Sigmoid colon (tissue), 7 donors: Measurements from ENCODE around the gene MACF1. TPM values are rescaled to one million over a fixed set of nuclear protein-coding genes. Genes with fewer than 3 reads are reported as not detected.

Source experiments
- DNase-seq: peaks from one replicate; pipeline ENCODE4 v3.0.0-alpha.2; 2019
- H3K27ac ChIP-seq, 4 donors: fragments of 200-600 bp; sonication (generic); one replicate each; pipeline ENCODE4 v1.5.1; 2016 to 2019; ENCODE audit warnings: mild to moderate bottlenecking in 1 of 4
- H3K27me3 ChIP-seq, 3 donors: fragments of 200-600 bp; sonication (generic); one replicate each; pipeline ENCODE4 v1.5.1; 2019; ENCODE audit warnings: mild to moderate bottlenecking in 1 of 3
- H3K36me3 ChIP-seq, 4 donors: fragments of 200-600 bp; sonication (generic); one replicate each; pipeline ENCODE4 v1.5.1; 2016 to 2019
- H3K4me1 ChIP-seq, 4 donors: fragments of 200-600 bp; sonication (generic); one replicate each; pipeline ENCODE4 v1.5.1; 2017 to 2019
- H3K4me3 ChIP-seq, 4 donors: fragments of 200-600 bp; sonication (generic); one replicate each; pipeline ENCODE4 v1.5.1; 2017 to 2019; ENCODE audit warnings: mild to moderate bottlenecking in 2 of 4, moderate library complexity in 1 of 4
- H3K9me3 ChIP-seq, 4 donors: fragments of 200-600 bp in 3 of 4; sonication (generic) in 3 of 4; one replicate each; pipeline versions ENCODE4 v1.5.1 to v1.6.1; 2013 to 2019
- CTCF ChIP-seq, 4 experiments: fragments of 450-650 bp in 3 of 4; fragments of 200-600 bp in 1 of 4; IDR thresholded peaks; one replicate each; pipeline ENCODE4 v1.5.1; 2016 to 2019; ENCODE audit warnings: antibody characterized with exemption in 4 of 4, mild to moderate bottlenecking in 3 of 4, moderate library complexity in 2 of 4
- EP300 ChIP-seq, 4 donors: sonication (generic); formaldehyde crosslinking; IDR thresholded peaks; one replicate each; pipeline ENCODE4 v1.6.1; 2017; ENCODE audit warnings: antibody characterized with exemption in 4 of 4
- POLR2A ChIP-seq, 2 donors: fragments of 450-650 bp; IDR thresholded peaks; one replicate each; pipeline ENCODE4 v1.6.1; 2016; ENCODE audit warnings: antibody characterized with exemption in 2 of 2, mild to moderate bottlenecking in 2 of 2, moderate library complexity in 2 of 2
- POLR2AphosphoS5 ChIP-seq, 4 donors: sonication (generic); formaldehyde crosslinking; IDR thresholded peaks; one replicate each; pipeline ENCODE4 v1.6.1; 2017; ENCODE audit warnings: antibody characterized with exemption in 4 of 4
- WGBS, 2 donors: extraction: QIAGEN DNeasy Blood & Tissue Kit; methylation state at CpG; one replicate each; pipeline ENCODE4 v1.1.7; 2013; 5-methylcytosine and 5-hydroxymethylcytosine counted together
- intact Hi-C: fragments of 100-400 bp; cut with DNase I; formaldehyde crosslinking; loops from one replicate; pipeline ENCODE4 v1.15.1; 2023
- polyA plus RNA-seq, 3 donors: library from polyadenylated mRNA; stranded (reverse); fragments of 200-250 nt; gene quantifications; one replicate each; pipeline ENCODE4 v1.2.3, GENCODE V29; 2013
- total RNA-seq, 4 donors: library from RNA; depleted of rRNA; stranded (reverse); fragments of >200 nt; gene quantifications; one replicate each; pipeline ENCODE4 v1.1.0, GENCODE V29; 2016
- donor health status: healthy with polysubstance abuse.
- donor health status: Bipolar disorder and iron deficiency.
- donor health status: healthy.

The MACF1 gene
- total and polyA plus RNA-seq, 7 donors: 16.0 to 657 (median 292) TPM

GRCh38 chr1:39324888-39325287, 120.4 kb downstream of the MACF1 start:
- intact Hi-C loops: no loop called here
- H3K27me3 ChIP-seq: no peaks in the 10 kb centered on the region
- peaks cover 22 to 80% (median 52%) of the 10 kb centered on the region in 4 donors for H3K36me3 ChIP-seq
- H3K4me1 ChIP-seq: peaks cover 0 to 39% (median 25%) of the 10 kb centered on the region in 4 donors
- TF ChIP-seq EP300 (IDR thresholded peaks at IDR 0.05) (no peak), POLR2A (IDR thresholded peaks at IDR 0.05) (no peak), POLR2AphosphoS5 (IDR thresholded peaks at IDR 0.05) (no peak), CTCF (IDR thresholded peaks at IDR 0.05) (no peak)
- DNase-seq: no peak
- no peak overlapping the region for H3K4me3 ChIP-seq
- peak overlapping the region in 2 of 4 donors; percentile 77 to 81 for H3K27ac ChIP-seq
- H3K9me3 ChIP-seq: no peaks in the 10 kb centered on the region
- 96% methylated on average over 2 of the region's 2 CpGs for WGBS, 2 donors

- TF ChIP-seq POLR2A (IDR thresholded peaks at IDR 0.05): no peak
- no peak for TF ChIP-seq EP300 (IDR thresholded peaks at IDR 0.05)
- no peak for TF ChIP-seq CTCF (IDR thresholded peaks at IDR 0.05)
- TF ChIP-seq POLR2AphosphoS5 (IDR thresholded peaks at IDR 0.05): no peak
- WGBS, 2 donors: 95 to 100% methylated on average over 1 of the region's 1 CpG
- peaks cover 22 to 78% (median 45%) of the 10 kb centered on the region in 4 donors for H3K36me3 ChIP-seq
- H3K9me3 ChIP-seq: no peaks in the 10 kb centered on the region
- DNase-seq: no peak
- peaks cover 0 to 51% (median 36%) of the 10 kb centered on the region in 4 donors for H3K4me1 ChIP-seq
- H3K27ac ChIP-seq: peak overlapping the region; percentile 65 to 81 (median 75)
- no peak overlapping the region for H3K4me3 ChIP-seq
- no peaks in the 10 kb centered on the region for H3K27me3 ChIP-seq
- intact Hi-C loops: no loop called here
Measured at GRCh38 chr1:39326836-39327235, 122.3 kb downstream of the MACF1 start.

GRCh38 chr1:39328095-39328494, 123.6 kb downstream of the MACF1 start:
- 67 to 87% methylated on average over 1 of the region's 1 CpG for WGBS, 2 donors
- Histone ChIP-seq H3K27ac (peak overlapping the region; percentile 65 to 81 (median 75)), H3K9me3 (no peaks in the 10 kb centered on the region), H3K27me3 (no peaks in the 10 kb centered on the region), H3K4me1 (peaks cover 0 to 51% (median 36%) of the 10 kb centered on the region in 4 donors), H3K36me3 (peaks cover 16 to 79% (median 41%) of the 10 kb centered on the region in 4 donors), H3K4me3 (peak overlapping the region in 3 of 4 donors; percentile 15 to 27 (median 25))
- TF ChIP-seq CTCF (IDR thresholded peaks at IDR 0.05) (no peak), POLR2AphosphoS5 (IDR thresholded peaks at IDR 0.05) (no peak), POLR2A (IDR thresholded peaks at IDR 0.05) (no peak), EP300 (IDR thresholded peaks at IDR 0.05) (no peak)
- DNase-seq: no peak
- intact Hi-C loops: no loop called here

- WGBS, 2 donors: 86 to 88% methylated on average over 4 of the region's 4 CpGs
- Histone ChIP-seq H3K4me3 (peak overlapping the region in 3 of 4 donors; percentile 15 to 27 (median 25)), H3K36me3 (peaks cover 14 to 79% (median 40%) of the 10 kb centered on the region in 4 donors), H3K27ac (peak overlapping the region; percentile 65 to 81 (median 75)), H3K27me3 (no peaks in the 10 kb centered on the region), H3K4me1 (peaks cover 0 to 57% (median 37%) of the 10 kb centered on the region in 4 donors), H3K9me3 (no peaks in the 10 kb centered on the region)
- intact Hi-C loops: no loop called here
- no peak for DNase-seq
- TF ChIP-seq EP300 (IDR thresholded peaks at IDR 0.05) (no peak), POLR2A (IDR thresholded peaks at IDR 0.05) (no peak), CTCF (IDR thresholded peaks at IDR 0.05) (no peak), POLR2AphosphoS5 (IDR thresholded peaks at IDR 0.05) (no peak)
Measured at GRCh38 chr1:39328586-39329121, 124.2 kb downstream of the MACF1 start.
